HEK293 (cell line): ENCODE results near the gene KCNJ6.

Experiments used
- EGR2 ChIP-seq: fragments of 450-650 bp; formaldehyde crosslinking; IDR thresholded peaks from 2 replicates; pipeline ENCODE4 v1.5.1; 2016; ENCODE audit warnings: low read depth, missing biosample characterization, missing genetic modification characterization
- ZNF169 ChIP-seq: fragments of 450-650 bp; formaldehyde crosslinking; IDR thresholded peaks from 2 replicates; pipeline ENCODE4 v1.5.1; 2016; ENCODE audit warnings: missing biosample characterization, missing genetic modification characterization
- ZNF747 ChIP-seq: fragments of 450-650 bp; formaldehyde crosslinking; IDR thresholded peaks from 2 replicates; pipeline ENCODE4 v1.5.1; 2016; ENCODE audit warnings: missing biosample characterization, missing genetic modification characterization
- TF ChIP-seq, protein P1 (sequence below): fragments of 450-650 bp; formaldehyde crosslinking; IDR thresholded peaks from 2 replicates; pipeline ENCODE4 v1.5.1; 2016; ENCODE audit warnings: missing biosample characterization, missing genetic modification characterization

DNA sequence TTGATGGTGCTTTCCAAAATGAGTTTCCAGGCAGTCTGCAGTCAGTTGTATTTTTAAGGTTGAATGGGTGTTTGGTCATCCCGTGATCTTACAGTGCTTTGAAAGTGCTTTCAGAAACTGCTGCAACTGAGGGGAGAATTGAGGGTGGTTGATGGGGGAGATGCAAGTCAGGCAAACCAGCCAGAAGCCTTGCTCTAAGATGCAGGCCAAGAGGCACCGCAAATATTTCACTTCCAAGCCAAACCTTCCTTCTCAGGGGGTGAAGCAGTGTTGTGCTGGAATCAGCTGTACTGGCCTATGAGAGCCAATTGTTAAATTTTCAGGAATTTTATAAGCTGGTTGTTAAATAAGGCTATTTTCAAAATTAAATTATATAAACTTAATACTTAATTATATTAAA, 151.6 kb downstream of the KCNJ6 start:
- TF ChIP-seq ZNF169 (tag by site-specific recombination) (no peak), ZNF747 (tag by site-specific recombination) (no peak), EGR2 (tag by site-specific recombination) (no peak)
- TF ChIP-seq, protein P1, sequence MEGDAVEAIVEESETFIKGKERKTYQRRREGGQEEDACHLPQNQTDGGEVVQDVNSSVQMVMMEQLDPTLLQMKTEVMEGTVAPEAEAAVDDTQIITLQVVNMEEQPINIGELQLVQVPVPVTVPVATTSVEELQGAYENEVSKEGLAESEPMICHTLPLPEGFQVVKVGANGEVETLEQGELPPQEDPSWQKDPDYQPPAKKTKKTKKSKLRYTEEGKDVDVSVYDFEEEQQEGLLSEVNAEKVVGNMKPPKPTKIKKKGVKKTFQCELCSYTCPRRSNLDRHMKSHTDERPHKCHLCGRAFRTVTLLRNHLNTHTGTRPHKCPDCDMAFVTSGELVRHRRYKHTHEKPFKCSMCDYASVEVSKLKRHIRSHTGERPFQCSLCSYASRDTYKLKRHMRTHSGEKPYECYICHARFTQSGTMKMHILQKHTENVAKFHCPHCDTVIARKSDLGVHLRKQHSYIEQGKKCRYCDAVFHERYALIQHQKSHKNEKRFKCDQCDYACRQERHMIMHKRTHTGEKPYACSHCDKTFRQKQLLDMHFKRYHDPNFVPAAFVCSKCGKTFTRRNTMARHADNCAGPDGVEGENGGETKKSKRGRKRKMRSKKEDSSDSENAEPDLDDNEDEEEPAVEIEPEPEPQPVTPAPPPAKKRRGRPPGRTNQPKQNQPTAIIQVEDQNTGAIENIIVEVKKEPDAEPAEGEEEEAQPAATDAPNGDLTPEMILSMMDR (tag by site-specific recombination) = no peak
